Germinal center (tissue), 1 donor: ENCODE measurements around the gene C11orf21.

ENCODE experiments used
- DNase-seq: peaks from one replicate; pipeline ENCODE4 v3.0.0; 2012; ENCODE audit warnings: mixed read lengths, low spot score

C11orf21 gene

GRCh38 chr11:2260491-2261364, 41.0 kb downstream of the C11orf21 start:
- DNase-seq, result no peak

GRCh38 chr11:2259897-2260451, 41.7 kb downstream of the C11orf21 start:
- no peak for DNase-seq

GRCh38 chr11:2259466-2259830, 42.3 kb downstream of the C11orf21 start:
- DNase-seq, result no peak

- DNase-seq, result no peak
These were observed 42.9 kb downstream of the C11orf21 start for GRCh38 chr11:2258501-2259465.

- DNase-seq, result no peak
These were observed 44.6 kb downstream of the C11orf21 start for GRCh38 chr11:2256951-2257700.

GRCh38 chr11:2256293-2256913, 45.3 kb downstream of the C11orf21 start:
- no peak for DNase-seq

GRCh38 chr11:2252018-2252417, 49.7 kb downstream of the C11orf21 start:
- no peak for DNase-seq

GRCh38 chr11:2251138-2251537, 50.6 kb downstream of the C11orf21 start:
- no peak for DNase-seq

GRCh38 chr11:2250485-2250884, 51.2 kb downstream of the C11orf21 start:
- no peak for DNase-seq

- DNase-seq, result no peak
These were observed 51.7 kb downstream of the C11orf21 start for GRCh38 chr11:2250041-2250440.

GRCh38 chr11:2249189-2249916, 52.4 kb downstream of the C11orf21 start:
- no peak for DNase-seq

GRCh38 chr11:2248762-2249161, 53.0 kb downstream of the C11orf21 start:
- DNase-seq, result no peak

- no peak for DNase-seq
These were observed 53.5 kb downstream of the C11orf21 start for GRCh38 chr11:2248242-2248641.

- no peak for DNase-seq
These were observed 54.2 kb downstream of the C11orf21 start for GRCh38 chr11:2247496-2247895.
